Measurements from ENCODE around the gene CASKIN2.

DNA sequence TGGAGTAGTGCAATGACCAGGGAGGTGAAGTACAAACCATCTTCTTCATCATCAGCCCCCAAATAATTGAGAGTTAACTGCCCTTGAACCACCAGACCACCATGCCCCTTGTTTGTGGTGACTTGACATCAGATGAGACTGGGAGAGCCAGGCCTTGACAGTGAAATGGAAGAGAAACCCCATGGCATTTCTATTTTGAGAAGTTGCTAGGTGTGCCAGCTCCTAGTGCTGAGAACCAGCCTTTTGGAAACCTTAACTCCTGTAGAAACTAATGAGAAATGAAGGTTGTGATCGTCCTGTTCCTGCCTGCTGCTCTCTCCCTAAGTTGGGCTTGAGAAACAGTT lies 56.1 kb downstream of the CASKIN2 start:
- TF ChIP-seq CTCF (IDR thresholded peaks at IDR 0.05): no peak
- TF ChIP-seq POLR2A (IDR thresholded peaks at IDR 0.05): no peak
